OCI-LY1 (cell line): ENCODE data around the gene BBX.

Experiments
- CTCF ChIP-seq: fragments of 200-600 bp; sonication (generic), shearing (Covaris generic); IDR thresholded peaks from 2 replicates; pipeline ENCODE4 v1.5.1; 2017; ENCODE audit warnings: mild to moderate bottlenecking, antibody characterized with exemption, low read length, moderate library complexity, mixed read lengths
- EZH2 ChIP-seq: fragments of 200-600 bp; sonication (generic), shearing (Covaris generic); IDR thresholded peaks from 2 replicates; pipeline ENCODE4 v1.8.0; 2017; ENCODE audit warnings: borderline replicate concordance, mixed run types, mild to moderate bottlenecking, antibody characterized with exemption, low read length, moderate library complexity, mixed read lengths

GRCh38 chr3:107831590-107831989 is 308.8 kb downstream of the BBX start:
- TF ChIP-seq CTCF (no peak), EZH2 (no peak)
